GM21515 (cell line): ENCODE measurements around the gene TPGS1.

Source experiments
- ATAC-seq: cut with Tn5 transposase; IDR thresholded peaks from one replicate; pipeline ENCODE4 v1.9.1; 2021; ENCODE audit not compliant: unreplicated experiment

Gene TPGS1

GRCh38 chr19:538641-539428 is 31.5 kb downstream of the TPGS1 start:
- ATAC-seq: no peak

- ATAC-seq: no peak
Observed at GRCh38 chr19:539429-540030, 32.2 kb downstream of the TPGS1 start.

- no peak for ATAC-seq
Observed at GRCh38 chr19:540867-541637, 33.8 kb downstream of the TPGS1 start.

GRCh38 chr19:541699-542098 is 34.4 kb downstream of the TPGS1 start:
- ATAC-seq: no peak

- ATAC-seq: no peak
Observed at GRCh38 chr19:542173-542866, 35.0 kb downstream of the TPGS1 start.

- no peak for ATAC-seq
Observed at GRCh38 chr19:543910-544608, 36.8 kb downstream of the TPGS1 start, which contains the start of gene GZMM. Gene GZMM (plus strand): TSS chr19:544053. CDS start chr19:544072, 19 bp downstream.

GRCh38 chr19:547117-547516 is 39.8 kb downstream of the TPGS1 start:
- ATAC-seq: no peak

GRCh38 chr19:547836-548720 is 40.8 kb downstream of the TPGS1 start:
- ATAC-seq: no peak

GRCh38 chr19:548886-549830 is 41.9 kb downstream of the TPGS1 start:
- no peak for ATAC-seq

- ATAC-seq: no peak
Observed at GRCh38 chr19:554817-555216, 47.5 kb downstream of the TPGS1 start.

GRCh38 chr19:555474-555808 is 48.1 kb downstream of the TPGS1 start:
- no peak for ATAC-seq

GRCh38 chr19:556611-557382 is 49.5 kb downstream of the TPGS1 start:
- ATAC-seq: no peak

- ATAC-seq: no peak
Observed at GRCh38 chr19:558770-559439, 51.6 kb downstream of the TPGS1 start.

- no peak for ATAC-seq
Observed at GRCh38 chr19:560121-560520, 52.8 kb downstream of the TPGS1 start.

GRCh38 chr19:566403-566802 is 59.1 kb downstream of the TPGS1 start:
- no peak for ATAC-seq

GRCh38 chr19:566844-567243 is 59.5 kb downstream of the TPGS1 start:
- ATAC-seq: no peak

GRCh38 chr19:567296-567900 is 60.1 kb downstream of the TPGS1 start:
- ATAC-seq: no peak
